NCI-H526 treated with DMSO at 0.1 percent for 48 hours (cell line): ENCODE data around the gene LRPAP1.

Experiments
- DNase-seq: peaks from one replicate; lab custom pipeline; 2025; lab: John Stamatoyannopoulos, UW

LRPAP1 gene

DNA sequence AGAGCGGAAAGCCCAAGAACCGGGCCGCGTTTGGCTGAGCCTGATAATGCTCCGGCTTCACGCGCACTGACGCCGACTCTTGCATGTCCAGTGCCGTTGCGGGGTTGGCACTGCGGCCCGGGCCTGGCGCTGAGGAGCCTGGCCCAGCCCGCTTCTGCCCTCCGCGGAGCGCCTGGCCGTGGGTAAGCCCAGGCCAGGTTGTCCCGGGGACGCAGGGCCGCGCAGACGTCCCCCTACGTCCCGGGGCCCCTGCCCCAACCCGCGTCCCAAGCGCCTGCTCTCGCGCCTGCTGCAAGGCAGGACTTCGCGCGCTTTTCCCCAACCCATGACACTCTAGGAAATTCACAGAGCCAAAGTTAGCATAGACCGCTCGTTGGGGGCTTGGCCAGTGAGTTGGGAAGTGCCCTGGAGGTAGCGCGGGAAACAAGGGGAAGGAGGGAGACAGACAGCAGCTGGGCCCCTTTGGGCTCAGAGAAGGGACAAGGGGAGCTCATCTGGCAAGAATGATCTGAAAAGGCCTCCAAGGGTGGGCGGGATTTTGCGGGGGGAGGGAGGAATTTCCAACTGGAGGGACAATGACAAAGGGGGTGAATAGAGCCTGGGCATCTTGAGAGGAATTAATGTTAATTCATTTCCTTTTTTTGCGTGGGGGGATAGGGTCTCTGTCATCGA, 665 bp upstream of the LRPAP1 start:
- DNase-seq, result no peak

DNA sequence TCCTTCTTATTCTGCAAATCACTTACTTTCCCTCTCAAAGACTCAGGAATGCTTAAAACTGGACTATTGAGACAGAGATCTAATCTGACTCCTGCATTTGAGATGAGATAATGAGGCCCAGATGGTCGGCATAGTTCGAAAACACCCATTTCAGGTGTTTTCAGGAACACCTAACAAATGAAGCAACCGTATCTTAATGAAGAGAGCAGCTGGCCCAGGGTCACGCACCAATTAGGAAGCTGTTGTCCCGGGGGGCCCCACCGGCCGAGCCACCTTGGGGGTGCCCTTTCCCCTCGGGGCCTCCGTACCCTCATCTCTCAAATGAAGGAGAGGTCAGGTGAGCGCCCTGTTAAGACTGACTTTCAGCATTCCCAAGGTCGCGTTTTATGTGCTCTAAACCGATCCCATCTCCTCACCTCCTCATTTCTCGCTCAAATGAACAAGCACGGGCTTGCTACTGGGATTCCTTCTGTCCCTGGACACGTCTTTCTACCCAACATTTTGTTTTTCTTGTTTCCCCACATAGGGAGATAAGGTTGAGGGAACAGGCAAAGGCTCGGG, 824 bp downstream of the LRPAP1 start:
- no peak for DNase-seq

DNA sequence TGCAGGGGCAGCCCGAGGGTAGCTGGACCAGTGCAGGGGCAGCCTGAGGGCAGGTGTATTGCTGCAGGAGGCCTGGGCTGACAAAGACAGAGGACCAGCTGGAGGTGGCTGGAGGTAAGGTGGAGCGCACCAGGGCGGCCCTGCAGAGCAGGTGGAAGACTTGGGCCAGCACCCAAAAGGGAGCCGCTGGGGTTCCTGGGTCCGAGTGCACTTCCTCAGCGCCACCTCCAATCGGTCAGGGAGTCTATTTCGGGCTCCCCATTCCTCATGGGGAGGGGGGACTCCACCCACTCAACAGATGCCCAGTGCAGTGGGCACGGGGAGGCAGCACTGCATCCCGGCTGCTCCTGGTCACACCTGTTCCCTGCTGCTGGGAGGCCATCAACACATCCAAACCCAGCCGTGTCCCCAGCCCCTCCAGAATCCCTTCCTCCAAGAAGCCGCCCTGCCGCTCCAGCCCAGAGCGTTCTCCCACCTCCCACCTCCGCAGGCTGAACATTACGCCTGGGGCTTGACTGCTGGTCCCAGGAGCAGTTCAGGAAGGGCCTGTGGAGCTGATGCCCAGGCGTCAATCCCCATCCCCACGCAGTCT, 1.5 kb downstream of the LRPAP1 start:
- no peak for DNase-seq

DNA sequence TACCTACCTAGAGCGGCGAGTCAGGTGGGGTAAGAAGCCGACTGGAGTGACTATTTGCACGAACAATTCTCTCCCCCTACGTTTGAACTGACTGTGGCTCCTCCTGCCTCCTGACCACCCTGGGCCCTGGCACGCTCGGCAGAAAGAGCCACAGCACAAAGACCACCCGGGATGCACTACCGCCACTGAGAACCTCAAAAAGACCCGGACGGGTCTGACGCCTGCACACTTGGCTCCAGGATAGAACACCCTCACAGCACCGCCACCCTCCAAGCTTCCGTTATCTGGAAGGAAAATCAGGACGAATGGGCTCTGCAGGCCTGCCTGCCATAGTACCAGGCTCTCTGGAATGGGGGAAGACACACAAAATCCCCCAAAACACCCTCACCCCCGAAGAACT, 2.2 kb downstream of the LRPAP1 start:
- DNase-seq, result no peak

DNA sequence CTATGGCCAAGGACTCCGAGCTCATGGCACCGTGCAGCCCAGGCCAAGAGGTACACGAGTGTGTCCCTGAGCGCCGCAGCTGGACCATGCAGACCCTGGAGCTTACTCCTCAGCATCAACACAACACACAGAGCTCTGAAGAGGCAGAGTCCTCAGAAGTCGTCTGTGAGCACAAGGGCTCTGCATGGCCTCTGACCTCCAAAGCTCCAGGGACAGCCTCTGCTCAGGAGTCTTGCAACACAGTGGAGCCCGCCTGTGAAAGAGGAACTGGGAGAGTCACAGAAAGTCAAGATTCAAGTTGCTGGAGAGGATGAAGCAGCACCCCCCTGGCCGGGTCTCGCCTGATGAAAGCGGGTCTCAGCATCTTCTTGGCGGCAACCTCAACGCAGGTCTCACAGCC, 2.9 kb downstream of the LRPAP1 start:
- no peak for DNase-seq

DNA sequence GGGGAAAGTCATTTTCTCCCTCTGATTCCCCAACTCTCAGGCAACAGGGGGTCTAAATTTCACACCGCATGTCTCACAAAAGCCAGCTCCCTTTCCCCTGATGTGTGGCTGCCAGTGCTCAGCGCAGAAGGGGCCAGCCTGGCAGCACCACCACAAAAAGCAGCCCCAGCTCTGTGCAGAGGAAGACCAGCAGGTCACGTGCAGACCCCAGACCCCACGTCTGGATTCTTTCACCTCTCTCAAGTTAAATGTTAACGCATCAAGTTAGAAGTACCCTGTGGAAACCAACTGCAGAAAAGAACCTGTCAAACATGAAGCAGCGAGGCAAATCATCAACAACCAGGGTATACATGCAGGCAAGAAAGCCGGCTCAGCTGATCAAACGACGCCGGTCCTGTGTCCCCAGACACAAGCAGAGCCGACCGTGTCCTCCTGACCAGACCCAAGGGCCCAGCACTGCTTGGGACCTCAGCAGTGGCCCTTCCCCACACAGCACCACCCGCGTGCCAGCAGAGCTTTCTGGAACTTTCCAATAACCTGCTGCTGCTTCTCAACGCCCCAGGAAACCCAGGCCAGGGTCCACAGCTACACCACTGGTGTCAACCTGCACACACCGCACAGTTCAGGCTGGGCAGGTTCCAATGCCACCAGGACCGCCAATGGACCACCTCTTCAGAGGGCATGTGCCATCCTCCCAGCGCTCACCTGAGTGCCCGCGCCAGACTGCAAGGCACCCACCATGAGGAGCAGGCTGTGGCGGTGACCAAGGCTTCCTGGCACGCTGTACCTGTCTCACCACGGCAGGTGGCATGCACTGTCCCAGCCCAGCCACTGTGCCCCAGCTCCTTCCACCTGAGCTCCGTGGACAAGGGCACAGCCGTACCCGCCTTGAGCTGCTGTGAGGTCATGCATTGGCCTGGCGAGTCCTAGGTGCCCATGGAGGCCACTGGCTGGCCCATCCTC, 4.0 kb downstream of the LRPAP1 start:
- no peak for DNase-seq

DNA sequence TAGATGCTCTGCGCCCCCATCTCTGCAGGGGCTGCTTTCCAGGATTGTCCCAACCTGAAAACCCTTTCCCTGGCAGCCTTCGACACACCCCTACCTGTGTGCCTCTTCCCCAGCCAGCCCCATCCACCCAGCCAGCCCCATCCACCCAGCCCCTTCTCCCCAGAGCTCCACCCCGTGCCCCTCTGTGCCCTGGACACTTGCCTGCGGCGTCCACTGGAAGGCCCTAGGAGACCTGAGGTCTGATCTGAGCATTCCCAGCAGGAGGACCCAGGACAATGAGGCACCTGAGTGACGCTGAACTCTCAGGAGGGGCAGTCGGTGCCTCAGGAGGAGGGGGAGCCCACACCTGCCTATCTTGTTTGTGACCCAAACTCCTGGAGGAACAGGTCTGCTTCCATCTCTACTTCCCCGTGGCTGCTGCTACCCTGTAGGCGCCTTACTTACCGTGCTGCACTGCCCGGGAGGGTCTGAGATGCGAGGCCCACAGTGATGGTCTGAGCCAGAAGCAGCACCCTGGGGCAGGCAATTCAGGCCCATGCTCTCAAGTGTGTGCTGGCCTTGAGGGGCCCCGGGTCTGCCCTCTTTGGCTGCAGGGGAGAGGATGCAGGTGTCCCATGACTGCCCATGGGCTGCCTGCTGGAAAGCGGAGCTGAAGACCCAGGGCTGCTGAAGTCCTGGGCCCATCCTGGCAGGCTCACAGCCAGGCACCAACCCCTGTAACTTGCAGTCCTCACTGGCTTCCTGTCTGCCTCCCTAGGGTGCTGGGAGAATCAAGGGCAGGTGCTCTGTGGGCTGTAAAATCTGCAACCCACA, 4.9 kb downstream of the LRPAP1 start:
- DNase-seq, result no peak

DNA sequence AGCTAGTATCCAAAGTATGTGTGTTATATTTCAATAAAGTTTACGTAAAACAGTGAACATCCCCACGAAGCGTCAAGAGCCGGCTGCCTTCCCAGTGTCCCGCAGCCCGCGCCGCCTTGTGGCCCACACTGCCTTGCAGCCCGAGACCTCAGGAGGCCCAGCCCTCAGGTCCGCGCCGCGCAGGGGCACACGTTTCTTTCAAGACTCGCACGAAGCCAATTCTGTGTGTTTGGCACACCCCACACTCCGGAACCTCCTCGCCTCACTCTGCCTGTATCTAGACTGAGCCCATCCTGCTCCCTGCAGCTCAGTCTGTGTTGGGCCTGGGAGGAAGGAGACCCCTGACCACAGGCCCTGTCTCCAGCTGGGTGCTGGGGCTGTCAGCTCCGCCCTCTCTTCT, 5.8 kb downstream of the LRPAP1 start:
- no peak for DNase-seq

DNA sequence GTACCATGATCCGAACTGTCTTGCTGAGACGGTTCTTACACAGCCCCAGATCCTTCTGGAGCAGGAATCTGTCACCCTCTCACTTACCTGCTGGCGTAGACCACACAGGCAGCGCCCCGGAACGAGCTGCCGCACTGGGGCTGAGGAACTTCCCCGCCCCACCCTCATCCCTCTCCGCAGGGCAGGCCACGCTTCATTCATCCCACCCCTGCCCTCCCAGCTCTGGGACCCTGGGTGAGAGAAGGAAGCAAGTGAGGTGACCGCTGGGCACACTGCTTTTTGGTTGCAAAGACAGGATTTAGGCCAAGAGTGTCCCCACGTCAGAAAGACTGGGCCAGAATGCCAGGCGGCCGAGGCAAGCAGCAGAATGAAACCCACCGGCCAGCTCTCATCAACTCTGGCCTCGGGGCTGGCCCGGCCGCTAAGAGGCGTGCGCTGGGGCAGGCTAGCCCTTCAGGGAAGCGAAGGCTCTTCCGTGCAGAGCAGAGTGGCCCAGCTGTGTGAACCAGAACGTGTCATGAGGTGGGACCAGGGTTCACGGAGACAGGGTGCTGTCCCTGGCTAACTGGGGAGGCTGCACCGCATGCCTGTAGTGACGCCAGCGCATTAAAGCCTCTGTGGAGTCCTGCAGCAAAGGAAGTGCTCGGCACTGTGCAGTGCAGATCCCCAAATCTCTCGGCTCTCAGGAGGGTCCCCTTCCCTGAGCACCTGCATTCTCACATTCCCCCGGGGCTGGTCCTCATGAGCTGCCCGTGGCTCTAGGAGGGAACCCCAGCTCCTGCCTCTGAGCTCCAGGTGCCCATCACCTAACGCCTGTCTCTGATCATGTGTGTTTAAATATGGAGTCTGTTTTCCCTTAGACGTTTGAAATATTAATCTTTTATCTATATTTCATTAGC, 6.4 kb downstream of the LRPAP1 start:
- no peak for DNase-seq

DNA sequence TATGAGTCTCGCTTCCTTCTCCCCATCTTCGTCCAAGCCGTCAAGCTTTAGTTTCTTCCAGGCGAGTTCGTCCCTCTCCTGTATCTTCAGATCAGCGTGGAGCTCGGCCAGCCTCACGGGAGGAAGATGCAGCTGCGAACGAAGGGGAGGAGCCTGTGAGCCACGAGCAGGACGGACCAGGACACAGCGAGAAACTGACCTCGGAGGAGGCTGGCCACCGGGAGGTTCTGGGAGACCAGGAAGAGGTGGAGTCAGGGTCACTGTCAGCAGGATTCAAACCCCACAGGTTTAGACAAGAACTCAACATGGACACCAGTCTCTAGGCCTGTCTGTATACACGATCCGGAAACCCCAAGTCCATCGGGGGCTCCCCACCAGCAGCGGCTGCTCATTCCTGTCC, 7.3 kb downstream of the LRPAP1 start:
- DNase-seq, result no peak

DNA sequence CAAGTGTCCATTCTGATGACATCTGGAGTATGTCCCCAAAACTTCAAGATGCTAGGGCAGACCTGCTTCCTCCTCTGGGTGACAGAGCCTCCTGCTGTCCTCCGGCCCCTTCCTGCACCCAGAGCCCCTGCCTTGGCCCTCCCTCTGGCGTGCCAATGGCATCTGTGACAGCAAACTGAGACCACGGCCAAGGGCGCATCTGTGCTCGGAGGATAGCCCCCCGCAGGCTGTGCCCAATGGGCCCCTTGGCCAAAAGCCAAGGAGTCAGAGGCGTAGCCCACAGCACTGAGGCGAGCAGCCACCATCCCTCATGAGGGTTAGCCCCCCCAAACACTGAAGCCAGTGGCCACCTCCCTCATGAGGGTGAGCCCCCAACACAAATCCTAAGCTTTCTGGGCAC, 7.9 kb downstream of the LRPAP1 start:
- no peak for DNase-seq

DNA sequence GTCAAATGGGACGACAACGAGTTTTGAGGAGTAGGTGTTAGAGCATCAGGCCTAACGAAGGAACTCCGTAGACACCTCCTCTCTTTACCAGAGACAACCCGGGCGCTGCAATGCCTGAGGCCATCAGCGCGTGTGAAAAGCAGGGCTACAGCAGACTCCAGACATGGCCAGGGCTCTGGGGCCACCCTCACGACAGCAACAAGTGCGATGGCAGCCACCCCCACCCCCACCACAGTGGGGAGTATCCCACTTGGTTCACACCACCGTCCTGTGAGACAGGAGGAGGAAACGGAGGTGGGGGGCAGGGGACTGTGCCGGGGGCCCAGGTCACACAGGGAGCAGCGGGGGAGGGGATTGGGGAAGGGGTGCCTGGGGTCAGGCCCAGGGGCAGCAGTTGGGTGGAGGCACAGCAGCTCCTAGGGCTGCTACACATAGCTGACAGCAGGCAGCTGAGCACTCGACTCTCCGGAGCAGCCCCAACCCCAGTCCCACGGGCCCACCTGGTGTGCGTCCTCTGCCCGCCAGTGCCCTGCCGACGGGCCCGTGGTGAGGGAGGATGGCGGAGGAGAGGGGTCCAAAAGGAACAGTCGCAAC, 8.5 kb downstream of the LRPAP1 start:
- no peak for DNase-seq

DNA sequence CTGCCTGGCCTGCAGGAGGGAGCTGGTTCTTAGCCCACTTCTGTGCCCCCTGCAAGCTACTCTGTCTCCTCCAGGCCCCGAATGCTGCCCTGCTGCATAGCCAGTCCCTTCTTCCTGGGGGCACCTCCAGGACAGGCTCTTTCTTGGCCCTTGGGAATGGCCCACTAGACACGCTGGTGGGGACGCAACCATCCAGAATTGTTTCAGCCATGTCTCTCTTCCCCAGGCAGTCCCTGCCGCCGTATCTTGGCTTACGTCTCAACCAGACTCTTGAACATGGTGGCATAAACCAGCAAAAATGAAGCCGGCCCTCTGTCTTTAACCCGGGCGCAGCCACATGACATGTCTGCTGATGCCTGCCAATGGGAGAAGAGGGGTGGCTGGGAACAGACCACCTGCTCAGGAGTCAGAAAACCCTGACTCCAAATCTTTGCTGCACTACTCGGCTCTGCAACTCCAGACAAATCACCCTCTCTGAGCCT, 9.0 kb downstream of the LRPAP1 start:
- no peak for DNase-seq

DNA sequence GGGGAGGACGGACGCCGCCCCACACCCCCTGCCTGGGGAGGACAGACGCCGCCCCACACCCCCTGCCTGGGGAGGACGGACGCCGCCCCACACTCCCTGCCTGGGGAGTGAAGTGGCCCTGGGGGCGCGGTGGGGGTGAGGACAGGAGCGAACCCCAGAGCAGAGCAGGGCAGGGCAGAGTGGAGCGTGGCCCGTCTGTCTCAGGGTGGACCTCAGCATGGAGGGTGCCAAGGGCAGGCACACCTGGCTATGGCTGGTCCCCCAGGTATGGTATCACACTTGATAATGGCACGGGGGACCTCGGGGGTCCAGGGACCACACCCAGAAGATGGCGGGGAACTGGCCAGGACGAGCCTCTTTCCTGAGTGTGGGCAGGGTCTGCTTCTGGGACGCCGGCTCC, 9.6 kb downstream of the LRPAP1 start:
- no peak for DNase-seq

DNA sequence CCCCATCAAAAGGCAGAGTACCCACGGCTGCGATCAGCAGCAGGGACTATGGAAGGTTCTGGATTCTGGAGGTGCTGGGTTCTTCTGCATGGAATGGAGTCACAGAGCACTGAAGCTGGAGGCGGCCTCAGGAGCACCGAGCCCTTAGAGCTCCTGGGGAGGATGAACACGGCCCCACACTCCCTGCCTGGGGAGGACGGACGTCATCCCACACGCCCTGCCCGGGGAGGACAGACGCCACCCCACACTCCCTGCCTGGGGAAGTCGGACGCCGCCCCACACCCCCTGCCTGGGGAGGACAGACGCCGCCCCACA, 9.9 kb downstream of the LRPAP1 start:
- DNase-seq, result no peak

DNA sequence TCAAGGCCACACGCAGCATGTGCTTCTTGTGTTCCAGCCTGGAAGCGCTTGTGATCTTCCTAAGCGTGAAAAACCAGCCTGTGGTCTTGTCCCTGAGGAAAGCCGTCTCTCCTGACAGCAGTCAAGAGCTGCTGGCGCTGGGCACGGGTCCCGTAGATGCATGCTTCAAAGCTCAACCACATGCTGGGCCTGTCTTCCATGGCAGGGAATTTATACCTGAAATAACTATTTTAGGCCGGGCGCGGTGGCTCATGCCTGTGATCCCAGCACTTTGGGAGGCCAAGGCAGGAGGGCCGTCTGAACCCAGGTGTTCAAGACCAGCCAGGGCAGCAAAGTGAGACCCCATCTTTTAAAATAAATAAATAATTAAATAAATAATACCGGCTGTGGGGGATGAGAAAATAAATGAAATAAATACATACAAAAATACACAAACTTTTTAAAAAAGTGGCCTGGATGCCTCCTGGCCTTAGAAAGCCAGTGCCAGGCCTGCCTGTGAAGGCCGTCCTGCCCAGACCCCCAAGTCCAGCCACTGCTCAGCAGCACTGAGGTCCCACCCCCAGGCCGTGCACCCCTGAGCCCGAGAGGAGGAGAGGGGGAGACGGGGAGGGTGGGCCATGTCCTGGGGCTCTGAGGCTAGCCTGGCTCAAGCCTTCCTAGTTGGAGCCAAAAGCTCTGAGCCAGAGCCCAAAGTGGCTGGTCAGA, 10.4 kb downstream of the LRPAP1 start:
- no peak for DNase-seq

DNA sequence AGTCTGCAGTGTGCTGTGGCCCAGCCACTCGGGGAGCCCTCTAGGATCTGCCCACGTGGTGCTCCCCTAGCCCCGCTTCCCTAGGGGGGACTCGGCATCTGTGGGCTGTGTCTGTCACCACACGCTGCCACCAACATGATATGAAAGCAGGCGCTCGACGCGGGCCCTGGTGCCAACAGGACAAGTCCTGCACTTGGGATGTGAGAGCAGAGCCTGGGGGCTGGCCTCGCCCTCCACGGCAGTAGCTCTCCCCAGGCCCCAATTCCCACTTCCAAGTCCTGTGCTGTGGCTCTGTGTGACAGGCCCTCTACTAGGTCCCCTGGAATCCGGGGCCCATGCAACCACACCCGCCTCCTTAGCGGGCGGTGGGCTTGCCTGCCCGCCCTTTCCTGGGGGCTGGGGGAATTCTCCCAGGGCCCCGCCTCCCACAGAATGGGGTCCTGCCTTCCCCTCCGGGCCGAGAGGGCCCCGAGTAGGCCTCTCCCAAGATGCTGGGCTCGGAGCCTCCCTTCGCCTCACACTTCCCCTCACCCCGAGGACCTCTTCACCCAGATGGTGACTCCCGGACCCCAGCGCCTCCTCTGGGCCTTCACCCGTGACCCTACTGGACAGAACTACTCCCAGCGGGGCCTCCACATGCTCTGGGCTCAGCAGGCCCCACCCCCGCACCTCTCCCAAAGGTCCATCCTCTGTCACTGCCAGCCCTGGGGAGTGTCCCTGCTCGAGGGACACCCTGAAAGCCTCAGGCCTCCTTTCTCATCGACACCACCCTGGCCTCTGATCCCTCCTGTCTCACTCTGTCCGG, 11.2 kb downstream of the LRPAP1 start:
- DNase-seq, result no peak

DNA sequence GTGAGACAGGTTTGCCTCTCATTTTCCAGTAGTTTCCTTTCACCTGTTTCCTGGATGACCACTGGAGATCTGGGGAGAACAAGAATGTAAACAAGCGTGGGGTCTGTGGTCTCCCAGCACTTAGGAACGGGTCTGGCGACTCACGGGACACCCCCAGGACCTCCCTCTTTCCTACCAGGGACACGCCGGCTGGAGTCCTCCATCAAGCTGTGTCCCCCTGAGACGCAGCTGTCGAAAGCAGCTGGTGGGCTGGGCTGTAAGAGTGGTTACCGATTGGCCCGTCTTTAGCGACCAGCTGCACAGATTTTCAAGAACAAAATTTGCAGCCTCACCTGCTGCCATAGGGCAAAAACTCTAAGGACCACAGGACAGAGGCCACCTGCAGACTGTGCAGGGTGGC, 11.9 kb downstream of the LRPAP1 start:
- DNase-seq, result no peak
